K562 (cell line): ENCODE data around the gene NFIC. TPM values are rescaled to one million over a fixed set of nuclear protein-coding genes. Genes with fewer than 3 reads are reported as not detected.

ENCODE experiments used
- ARID4B ChIP-seq: sonication (generic); formaldehyde crosslinking; IDR thresholded peaks from 2 replicates; pipeline ENCODE4 v1.8.0; 2022; ENCODE audit warnings: mild to moderate bottlenecking, missing genetic modification reagents
- C11orf30 ChIP-seq: fragments of 450-650 bp; IDR thresholded peaks from 2 replicates; pipeline ENCODE4 v1.6.1; 2016; ENCODE audit warnings: low read depth, mild to moderate bottlenecking
- HDGF ChIP-seq: fragments of 450-650 bp; IDR thresholded peaks from 2 replicates; pipeline ENCODE4 v1.6.1; 2016
- ID3 ChIP-seq, 2 experiments: fragments of 250-450 bp in 1 of 2; fragments of 450-650 bp in 1 of 2; sonication (Bioruptor Pico) in 1 of 2; IDR thresholded peaks; 2 replicates each; pipeline versions ENCODE4 v1.6.1 to v1.8.0; 2016 to 2021; ENCODE audit warnings: mild to moderate bottlenecking in 2 of 2, moderate library complexity in 2 of 2, missing compliant biosample characterization in 1 of 2, missing genetic modification characterization in 1 of 2
- MLX ChIP-seq, 2 experiments: fragments of 450-650 bp in 1 of 2; sonication (generic) in 1 of 2; formaldehyde crosslinking; conservative IDR thresholded peaks; 2 replicates each; pipeline versions ENCODE4 v1.4.0 to v1.8.1; 2020 to 2022; ENCODE audit warnings: mild to moderate bottlenecking in 1 of 2, missing genetic modification reagents in 1 of 2
- NKRF ChIP-seq: fragments of 450-650 bp; IDR thresholded peaks from 2 replicates; pipeline ENCODE4 v1.6.1; 2016; ENCODE audit warnings: borderline replicate concordance
- NR2C2 ChIP-seq, 2 experiments: fragments of 200-800 bp in 1 of 2; sonication (Bioruptor generic) in 1 of 2; sonication (generic) in 1 of 2; formaldehyde crosslinking in 1 of 2; IDR thresholded peaks; 2 replicates each; pipeline versions ENCODE4 v1.6.1 to v1.8.0; 2016 to 2022; ENCODE audit warnings: mild to moderate bottlenecking in 1 of 2, missing compliant biosample characterization in 1 of 2, missing genetic modification characterization in 1 of 2, missing genetic modification reagents in 1 of 2
- STAT5B ChIP-seq: fragments of 250-450 bp; sonication (Bioruptor Pico); IDR thresholded peaks from 2 replicates; pipeline ENCODE4 v1.8.0; 2021; ENCODE audit warnings: mild to moderate bottlenecking, inconsistent platforms
- TCF7L2 ChIP-seq: fragments of 150-350 bp; IDR thresholded peaks from 2 replicates; pipeline ENCODE4 v1.6.1; 2016; ENCODE audit warnings: low read depth, mild to moderate bottlenecking, low read length, moderate library complexity
- ZBED1 ChIP-seq: IDR thresholded peaks from 2 replicates; pipeline ENCODE4 v1.6.1; 2014
- ZKSCAN1 ChIP-seq: fragments of 150-350 bp; IDR thresholded peaks from 2 replicates; pipeline ENCODE4 v1.6.1; 2016; ENCODE audit warnings: low read depth, low read length
- ZNF274 ChIP-seq: IDR thresholded peaks from 2 replicates; pipeline ENCODE4 v1.6.1; 2011; ENCODE audit warnings: low read depth, mild to moderate bottlenecking, low read length, moderate library complexity, borderline replicate concordance
- ZNF511 ChIP-seq: sonication (generic); formaldehyde crosslinking; IDR thresholded peaks from 2 replicates; pipeline ENCODE4 v1.8.0; 2022; ENCODE audit warnings: mild to moderate bottlenecking, missing genetic modification reagents
- ZNF740 ChIP-seq, 3 experiments: fragments of 200-800 bp in 1 of 3; sonication (Bioruptor generic) in 1 of 3; sonication (generic) in 1 of 3; formaldehyde crosslinking in 1 of 3; IDR thresholded peaks; 2 replicates each; pipeline versions ENCODE4 v1.6.1 to v1.8.0; 2016 to 2022; ENCODE audit warnings: mild to moderate bottlenecking in 2 of 3, missing compliant biosample characterization in 2 of 3, missing genetic modification characterization in 2 of 3, missing genetic modification reagents in 1 of 3
- polyA plus RNA-seq, 8 experiments: library from polyadenylated mRNA; depleted of rRNA in 4 of 8; stranded (reverse) in 5 of 8; unstranded in 3 of 8; fragments of >200 nt; fragmentation: Nextera tagmentation in 2 of 8; fragmentation: Illumina TruSeq in 1 of 8; extraction: Ambion mirVana in 2 of 8; extraction: Trizol in 1 of 8; gene quantifications; 2 replicates each; pipeline versions ENCODE4 v1.2.1 to v1.2.3, GENCODE V29; 2011 to 2014; ENCODE audit warnings: inconsistent platforms in 1 of 8, missing spikeins in 1 of 8
- total RNA-seq, 7 experiments: library from RNA; depleted of rRNA in 6 of 7; stranded (reverse); fragments of >200 nt in 6 of 7; fragmentation: Illumina TruSeq in 2 of 7; extraction: Trizol in 2 of 7; gene quantifications; 2 replicates each; pipeline versions ENCODE4 v1.2.1 to v1.2.3, GENCODE V29; 2011 to 2021; ENCODE audit warnings: low replicate concordance in 1 of 7

NFIC gene
- total and polyA plus RNA-seq, 9 of the 15 experiments (the other 6 are each of a cell fraction or from before 2014, with no cell fraction given), result 0.71 to 62.1 (median 6.9) TPM

GRCh38 chr19:3375221-3376090 is 9.1 kb downstream of the NFIC start (continued):
- no peak for TF ChIP-seq NKRF
- no peak for TF ChIP-seq STAT5B (CRISPR knock-in tag)
- TF ChIP-seq ZKSCAN1, result no peak
- no peak for TF ChIP-seq ID3 (CRISPR knock-in tag; IDR thresholded peaks at IDR 0.05)
- TF ChIP-seq ID3 (tag; IDR thresholded peaks at IDR 0.05), result no peak
- no peak for TF ChIP-seq C11orf30
- TF ChIP-seq TCF7L2, result no peak
- TF ChIP-seq ZBED1, result no peak
- no peak for TF ChIP-seq ZNF274
- no peak for TF ChIP-seq NR2C2 (CRISPR knock-in tag; IDR thresholded peaks at IDR 0.05)
- TF ChIP-seq NR2C2 (tag; IDR thresholded peaks at IDR 0.05), result no peak
- no peak for TF ChIP-seq MLX (CRISPR knock-in tag; conservative IDR thresholded peaks at IDR 0.05)
- TF ChIP-seq ZNF740 (CRISPR knock-in tag; IDR thresholded peaks at IDR 0.05), result peak; percentile 48; the same call in 1 of the 2 replicates
- TF ChIP-seq ZNF740 (tag; IDR thresholded peaks at IDR 0.05), result no peak
- no peak for TF ChIP-seq HDGF
- TF ChIP-seq ARID4B (CRISPR knock-in tag), result 0 out of 2 replicates have a peak, but pooled peaks have one; percentile 32
- TF ChIP-seq ZNF511, result no peak
